Neural cell (in vitro differentiated cells): ENCODE data around the gene WNK3. TPM values are rescaled to one million over a fixed set of nuclear protein-coding genes. Genes with fewer than 3 reads are reported as not detected.

Source experiments
- H2AFZ ChIP-seq: fragments of 200-600, 300-800 bp; sonication (generic), shearing (Covaris generic); 2 replicates; pipeline ENCODE4 v1.6.0; 2014; ENCODE audit warnings: low read depth, mild to moderate bottlenecking, antibody characterized with exemption, low read length, moderate library complexity
- H3F3A ChIP-seq: fragments of 200-600 bp; shearing (Covaris generic); 2 replicates; pipeline ENCODE4 v1.6.1; 2016; ENCODE audit warnings: mild to moderate bottlenecking, moderate library complexity, mixed read lengths, antibody characterized with exemption, low read length; ENCODE audit not compliant: insufficient read depth, poor library complexity, severe bottlenecking
- H3K27ac ChIP-seq: fragments of 200-600, 300-800 bp; sonication (generic), shearing (Covaris generic); 2 replicates; pipeline ENCODE4 v1.5.1; 2014; ENCODE audit warnings: mild to moderate bottlenecking, low read length, moderate library complexity
- H3K27me3 ChIP-seq: fragments of 300-800, 200-600 bp; sonication (generic), shearing (Covaris generic); 2 replicates; pipeline ENCODE4 v1.6.0; 2014; ENCODE audit warnings: mild to moderate bottlenecking, low read depth, low read length, moderate library complexity; ENCODE audit not compliant: insufficient read depth
- H3K36me3 ChIP-seq: fragments of 300-800, 200-600 bp; sonication (generic), shearing (Covaris generic); 2 replicates; pipeline ENCODE4 v1.5.1; 2014; ENCODE audit warnings: mild to moderate bottlenecking, antibody characterized with exemption, low read length, moderate library complexity; ENCODE audit not compliant: insufficient read depth
- H3K4me2 ChIP-seq: fragments of 300-800, 200-600 bp; sonication (generic), shearing (Covaris generic); 2 replicates; pipeline ENCODE4 v1.6.0; 2014; ENCODE audit warnings: mild to moderate bottlenecking, low read length
- H3K4me3 ChIP-seq: fragments of 300-800, 200-600 bp; sonication (generic), shearing (Covaris generic); 2 replicates; pipeline ENCODE4 v1.5.1; 2014; ENCODE audit warnings: mild to moderate bottlenecking, low read length, moderate library complexity
- H3K79me2 ChIP-seq: fragments of 200-600 bp; shearing (Covaris generic); replicated peaks from 2 replicates; pipeline ENCODE4 v1.6.0; 2014; ENCODE audit warnings: mild to moderate bottlenecking, low read length, moderate library complexity; ENCODE audit not compliant: insufficient read depth
- H3K9ac ChIP-seq: fragments of 300-800, 200-600 bp; sonication (generic), shearing (Covaris generic); 2 replicates; pipeline ENCODE4 v1.6.1; 2016; ENCODE audit warnings: mild to moderate bottlenecking, low read length, mixed read lengths
- H3K9me2 ChIP-seq: fragments of 200-600 bp; shearing (Covaris generic); 2 replicates; pipeline ENCODE4 v1.6.1; 2016; ENCODE audit warnings: mild to moderate bottlenecking, low read length, mixed read lengths; ENCODE audit not compliant: insufficient read depth
- H3K9me3 ChIP-seq: fragments of 200-600, 300-800 bp; sonication (generic), shearing (Covaris generic); 2 replicates; pipeline ENCODE4 v1.6.1; 2016; ENCODE audit warnings: mild to moderate bottlenecking, mixed run types, low read length, moderate library complexity, mixed read lengths
- H4K20me1 ChIP-seq: fragments of 200-600 bp; shearing (Covaris generic); 2 replicates; pipeline ENCODE4 v1.6.1; 2016; ENCODE audit warnings: mild to moderate bottlenecking, mixed run types; ENCODE audit not compliant: insufficient read depth
- EP300 ChIP-seq: fragments of 450-650 bp; conservative IDR thresholded peaks from 2 replicates; pipeline ENCODE4 v1.6.1; 2014; ENCODE audit warnings: antibody characterized with exemption, mild to moderate bottlenecking, moderate library complexity; ENCODE audit not compliant: poor library complexity, severe bottlenecking
- EZH2 ChIP-seq: fragments of 200-600, 300-800 bp; shearing (Covaris generic), sonication (generic); IDR thresholded peaks from 2 replicates; pipeline ENCODE4 v1.6.1; 2014; ENCODE audit warnings: antibody characterized with exemption, low read length, borderline replicate concordance, mild to moderate bottlenecking; ENCODE audit not compliant: insufficient read depth, poor library complexity, severe bottlenecking
- MXI1 ChIP-seq: fragments of 450-650 bp; conservative IDR thresholded peaks from 2 replicates; pipeline ENCODE4 v1.6.1; 2014; ENCODE audit warnings: antibody characterized with exemption, mild to moderate bottlenecking; ENCODE audit not compliant: poor library complexity, severe bottlenecking
- POLR2AphosphoS5 ChIP-seq: IDR thresholded peaks from 2 replicates; pipeline ENCODE4 v1.6.1; 2012
- RAD21 ChIP-seq: fragments of 450-650 bp; conservative IDR thresholded peaks from 2 replicates; pipeline ENCODE4 v1.6.1; 2014; ENCODE audit warnings: antibody characterized with exemption, mild to moderate bottlenecking, moderate library complexity
- SMC3 ChIP-seq: fragments of 450-650 bp; conservative IDR thresholded peaks from 2 replicates; pipeline ENCODE4 v1.6.1; 2014; ENCODE audit warnings: antibody characterized with exemption, mild to moderate bottlenecking, moderate library complexity; ENCODE audit not compliant: poor library complexity
- TAF1 ChIP-seq: IDR thresholded peaks from 2 replicates; pipeline ENCODE4 v1.6.1; 2012; ENCODE audit warnings: low read depth
- polyA plus RNA-seq: library from polyadenylated mRNA; depleted of rRNA; stranded (reverse); fragments of >200 nt; gene quantifications from 2 replicates; pipeline ENCODE4 v1.2.3, GENCODE V29; 2014
- TF ChIP-seq, protein P1 (sequence below): fragments of 450-650 bp; IDR thresholded peaks from 2 replicates; pipeline ENCODE4 v1.5.1; 2014; ENCODE audit warnings: antibody characterized with exemption, mild to moderate bottlenecking, moderate library complexity; ENCODE audit not compliant: poor library complexity, severe bottlenecking
- TF ChIP-seq, protein P2 (sequence below): IDR thresholded peaks from 2 replicates; pipeline ENCODE4 v1.6.1; 2012; ENCODE audit warnings: borderline replicate concordance

Gene WNK3
- polyA plus RNA-seq, 1 donor from 2014 or later: 35.0 TPM

DNA sequence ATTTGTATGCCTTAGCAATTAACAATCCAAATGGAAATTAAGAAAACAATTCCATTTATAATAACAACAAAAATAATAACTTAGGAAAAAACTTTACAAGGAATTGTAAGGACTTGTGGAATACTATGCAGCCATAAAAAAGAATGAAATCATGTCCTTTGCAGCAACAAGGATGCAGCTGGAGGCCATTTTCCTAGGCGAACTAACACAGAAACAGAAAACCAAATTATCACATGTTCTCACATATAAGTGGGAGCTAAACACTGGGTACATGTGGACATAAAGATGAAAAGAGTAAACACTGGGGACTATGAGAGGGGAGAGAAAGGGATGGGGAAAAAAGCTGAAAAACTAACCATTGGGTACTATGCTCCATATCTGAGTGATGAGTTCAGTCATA, 77.4 kb downstream of the WNK3 start:
- no peaks in the 10 kb centered on the region for H4K20me1 ChIP-seq
- TF ChIP-seq TAF1 (no peak), RAD21 (no peak), EP300 (no peak), SMC3 (no peak), EZH2 (no peak), MXI1 (no peak), POLR2AphosphoS5 (no peak)
- TF ChIP-seq, protein P1, sequence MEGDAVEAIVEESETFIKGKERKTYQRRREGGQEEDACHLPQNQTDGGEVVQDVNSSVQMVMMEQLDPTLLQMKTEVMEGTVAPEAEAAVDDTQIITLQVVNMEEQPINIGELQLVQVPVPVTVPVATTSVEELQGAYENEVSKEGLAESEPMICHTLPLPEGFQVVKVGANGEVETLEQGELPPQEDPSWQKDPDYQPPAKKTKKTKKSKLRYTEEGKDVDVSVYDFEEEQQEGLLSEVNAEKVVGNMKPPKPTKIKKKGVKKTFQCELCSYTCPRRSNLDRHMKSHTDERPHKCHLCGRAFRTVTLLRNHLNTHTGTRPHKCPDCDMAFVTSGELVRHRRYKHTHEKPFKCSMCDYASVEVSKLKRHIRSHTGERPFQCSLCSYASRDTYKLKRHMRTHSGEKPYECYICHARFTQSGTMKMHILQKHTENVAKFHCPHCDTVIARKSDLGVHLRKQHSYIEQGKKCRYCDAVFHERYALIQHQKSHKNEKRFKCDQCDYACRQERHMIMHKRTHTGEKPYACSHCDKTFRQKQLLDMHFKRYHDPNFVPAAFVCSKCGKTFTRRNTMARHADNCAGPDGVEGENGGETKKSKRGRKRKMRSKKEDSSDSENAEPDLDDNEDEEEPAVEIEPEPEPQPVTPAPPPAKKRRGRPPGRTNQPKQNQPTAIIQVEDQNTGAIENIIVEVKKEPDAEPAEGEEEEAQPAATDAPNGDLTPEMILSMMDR: no peak
- TF ChIP-seq, protein P2, sequence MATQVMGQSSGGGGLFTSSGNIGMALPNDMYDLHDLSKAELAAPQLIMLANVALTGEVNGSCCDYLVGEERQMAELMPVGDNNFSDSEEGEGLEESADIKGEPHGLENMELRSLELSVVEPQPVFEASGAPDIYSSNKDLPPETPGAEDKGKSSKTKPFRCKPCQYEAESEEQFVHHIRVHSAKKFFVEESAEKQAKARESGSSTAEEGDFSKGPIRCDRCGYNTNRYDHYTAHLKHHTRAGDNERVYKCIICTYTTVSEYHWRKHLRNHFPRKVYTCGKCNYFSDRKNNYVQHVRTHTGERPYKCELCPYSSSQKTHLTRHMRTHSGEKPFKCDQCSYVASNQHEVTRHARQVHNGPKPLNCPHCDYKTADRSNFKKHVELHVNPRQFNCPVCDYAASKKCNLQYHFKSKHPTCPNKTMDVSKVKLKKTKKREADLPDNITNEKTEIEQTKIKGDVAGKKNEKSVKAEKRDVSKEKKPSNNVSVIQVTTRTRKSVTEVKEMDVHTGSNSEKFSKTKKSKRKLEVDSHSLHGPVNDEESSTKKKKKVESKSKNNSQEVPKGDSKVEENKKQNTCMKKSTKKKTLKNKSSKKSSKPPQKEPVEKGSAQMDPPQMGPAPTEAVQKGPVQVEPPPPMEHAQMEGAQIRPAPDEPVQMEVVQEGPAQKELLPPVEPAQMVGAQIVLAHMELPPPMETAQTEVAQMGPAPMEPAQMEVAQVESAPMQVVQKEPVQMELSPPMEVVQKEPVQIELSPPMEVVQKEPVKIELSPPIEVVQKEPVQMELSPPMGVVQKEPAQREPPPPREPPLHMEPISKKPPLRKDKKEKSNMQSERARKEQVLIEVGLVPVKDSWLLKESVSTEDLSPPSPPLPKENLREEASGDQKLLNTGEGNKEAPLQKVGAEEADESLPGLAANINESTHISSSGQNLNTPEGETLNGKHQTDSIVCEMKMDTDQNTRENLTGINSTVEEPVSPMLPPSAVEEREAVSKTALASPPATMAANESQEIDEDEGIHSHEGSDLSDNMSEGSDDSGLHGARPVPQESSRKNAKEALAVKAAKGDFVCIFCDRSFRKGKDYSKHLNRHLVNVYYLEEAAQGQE: no peak
- no peak overlapping the region for H3K4me3 ChIP-seq
- no peaks in the 10 kb centered on the region for H3K27me3 ChIP-seq
- no peaks in the 10 kb centered on the region for H3F3A ChIP-seq
- no peaks in the 10 kb centered on the region for H3K79me2 ChIP-seq
- H2AFZ ChIP-seq: no peak overlapping the region
- no peaks in the 10 kb centered on the region for H3K9me2 ChIP-seq
- H3K27ac ChIP-seq: no peak overlapping the region
- no peak overlapping the region for H3K9ac ChIP-seq
- H3K4me2 ChIP-seq: no peak overlapping the region
- no peaks in the 10 kb centered on the region for H3K36me3 ChIP-seq
- H3K9me3 ChIP-seq: no peaks in the 10 kb centered on the region

GRCh38 chrX:54271664-54272063, 86.2 kb downstream of the WNK3 start:
- Histone ChIP-seq H3K27ac (no peak overlapping the region), H3K9me3 (no peaks in the 10 kb centered on the region), H3K79me2 (no peaks in the 10 kb centered on the region), H3K36me3 (no peaks in the 10 kb centered on the region), H3K27me3 (no peaks in the 10 kb centered on the region), H3K9ac (no peak overlapping the region), H3K4me3 (no peak overlapping the region), H3K9me2 (no peaks in the 10 kb centered on the region), H3K4me2 (no peak overlapping the region), H2AFZ (no peak overlapping the region), H3F3A (no peaks in the 10 kb centered on the region), H4K20me1 (no peaks in the 10 kb centered on the region)
- no peak for TF ChIP-seq EZH2
- TF ChIP-seq RAD21: no peak

DNA sequence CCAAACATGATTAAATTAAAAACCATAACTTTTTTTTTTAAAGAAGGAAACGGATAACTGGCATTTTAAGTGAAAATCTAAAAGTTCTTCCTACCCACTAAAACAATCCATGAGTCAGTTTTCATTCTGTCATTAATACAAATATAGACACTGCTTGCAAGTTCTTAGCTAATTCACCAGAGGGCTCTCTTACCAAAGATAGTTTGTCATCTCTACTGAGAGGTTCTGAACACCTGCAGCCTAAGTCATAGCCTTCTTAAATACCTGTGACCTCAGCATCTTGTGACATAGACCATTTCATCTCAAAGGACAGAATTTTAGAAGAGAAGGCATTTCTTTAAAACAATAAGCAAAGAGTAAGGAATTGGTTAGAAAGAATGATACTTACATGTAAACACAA, 109.5 kb downstream of the WNK3 start:
- H3K27ac ChIP-seq: no peak overlapping the region
- no peaks in the 10 kb centered on the region for H3K9me2 ChIP-seq
- no peak overlapping the region for H3K4me2 ChIP-seq
- no peaks in the 10 kb centered on the region for H3K36me3 ChIP-seq
- no peaks in the 10 kb centered on the region for H3F3A ChIP-seq
- H3K9me3 ChIP-seq: no peaks in the 10 kb centered on the region
- no peaks in the 10 kb centered on the region for H3K27me3 ChIP-seq
- no peaks in the 10 kb centered on the region for H3K79me2 ChIP-seq
- TF ChIP-seq MXI1: no peak
- TF ChIP-seq EP300: no peak
- TF ChIP-seq SMC3: peak; percentile 41
- peak; percentile 54 for TF ChIP-seq RAD21
- TF ChIP-seq, protein P1: peak; percentile 44
- H3K9ac ChIP-seq: no peak overlapping the region
- no peak overlapping the region for H3K4me3 ChIP-seq
- H4K20me1 ChIP-seq: no peaks in the 10 kb centered on the region
- H2AFZ ChIP-seq: no peak overlapping the region
